Mesendoderm (in vitro differentiated cells): ENCODE results near the gene BLM.

Experiments
- DNase-seq: peaks from one replicate; pipeline ENCODE4 v3.0.0; 2013
- H2AK5ac ChIP-seq: 2 replicates; pipeline ENCODE4 v1.6.1; 2013; ENCODE audit warnings: low read length, inconsistent platforms
- H2BK120ac ChIP-seq: 2 replicates; pipeline ENCODE4 v1.6.1; 2013; ENCODE audit warnings: low read depth, mild to moderate bottlenecking, low read length, moderate library complexity, mixed read lengths
- H2BK15ac ChIP-seq: replicated peaks from 2 replicates; pipeline ENCODE4 v1.6.1; 2013; ENCODE audit warnings: low read depth, mild to moderate bottlenecking, moderate library complexity
- H2BK5ac ChIP-seq: 2 replicates; pipeline ENCODE4 v1.6.1; 2013; ENCODE audit warnings: low read length, inconsistent platforms
- H3K18ac ChIP-seq: 2 replicates; pipeline ENCODE4 v1.6.1; 2013; ENCODE audit warnings: mild to moderate bottlenecking, low read length, mixed read lengths
- H3K23ac ChIP-seq: one replicate; pipeline ENCODE4 v1.6.1; 2013; ENCODE audit warnings: low read length
- H3K27ac ChIP-seq: 2 replicates; pipeline ENCODE4 v1.5.1; 2013; ENCODE audit warnings: low read depth, mild to moderate bottlenecking, inconsistent platforms, low read length, moderate library complexity
- H3K27me3 ChIP-seq: 2 replicates; pipeline ENCODE4 v1.6.1; 2013; ENCODE audit warnings: low read length, control low read depth, mild to moderate bottlenecking, inconsistent platforms; ENCODE audit not compliant: insufficient read depth, poor library complexity
- H3K36me3 ChIP-seq: 2 replicates; pipeline ENCODE4 v1.6.1; 2013; ENCODE audit warnings: low read length, inconsistent platforms; ENCODE audit not compliant: control insufficient read depth, insufficient read depth
- H3K4ac ChIP-seq: one replicate; pipeline ENCODE4 v1.6.1; 2013; ENCODE audit warnings: low read depth, mild to moderate bottlenecking, low read length, moderate library complexity
- H3K4me1 ChIP-seq: 2 replicates; pipeline ENCODE4 v1.6.1; 2013; ENCODE audit warnings: low read depth, low read length, inconsistent platforms; ENCODE audit not compliant: control insufficient read depth
- H3K4me2 ChIP-seq: 2 replicates; pipeline ENCODE4 v1.6.1; 2013; ENCODE audit warnings: low read length
- H3K4me3 ChIP-seq: 2 replicates; pipeline ENCODE4 v1.5.1; 2013; ENCODE audit warnings: mild to moderate bottlenecking, low read length
- H3K56ac ChIP-seq: one replicate; pipeline ENCODE4 v1.6.1; 2013; ENCODE audit warnings: low read length
- H3K79me1 ChIP-seq: 2 replicates; pipeline ENCODE4 v1.6.1; 2013; ENCODE audit warnings: low read length, inconsistent platforms
- H3K79me2 ChIP-seq: 2 replicates; pipeline ENCODE4 v1.6.1; 2013; ENCODE audit warnings: mild to moderate bottlenecking, low read length; ENCODE audit not compliant: control insufficient read depth, insufficient read depth
- H3K9ac ChIP-seq: 2 replicates; pipeline ENCODE4 v1.6.1; 2013; ENCODE audit warnings: low read length, inconsistent platforms
- H4K5ac ChIP-seq: one replicate; pipeline ENCODE4 v1.6.1; 2013; ENCODE audit warnings: low read length
- H4K8ac ChIP-seq: one replicate; pipeline ENCODE4 v1.6.1; 2013; ENCODE audit warnings: low read depth, mild to moderate bottlenecking, control low read depth, low read length, moderate library complexity
- WGBS: extraction: QIAGEN DNeasy Blood & Tissue Kit; methylation state at CpG from one replicate; pipeline ENCODE4 v1.1.7; 2013; ENCODE audit warnings: low lambda C conversion rate, missing lambda C conversion rate; ENCODE audit not compliant: insufficient coverage; ENCODE audit errors: extremely low coverage; 5-methylcytosine and 5-hydroxymethylcytosine counted together

The BLM gene

GRCh38 chr15:90743407-90743806 is 26.3 kb downstream of the BLM start:
- Histone ChIP-seq H4K5ac (no peak overlapping the region), H3K4me3 (no peak overlapping the region), H3K9ac (no peak overlapping the region), H2AK5ac (no peak overlapping the region), H3K18ac (no peak overlapping the region), H3K27ac (no peak overlapping the region), H3K56ac (no peak overlapping the region), H3K4me2 (no peak overlapping the region), H3K27me3 (no peaks in the 10 kb centered on the region), H3K23ac (no peak overlapping the region), H2BK15ac (no peak overlapping the region), H4K8ac (no peak overlapping the region), H3K4me1 (no peaks in the 10 kb centered on the region), H3K4ac (no peak overlapping the region), H2BK5ac (no peak overlapping the region), H2BK120ac (no peak overlapping the region), H3K79me1 (peaks cover 7% of the 10 kb centered on the region), H3K79me2 (peaks cover 9% of the 10 kb centered on the region), H3K36me3 (no peaks in the 10 kb centered on the region)
- WGBS: no CpG with 5 or more reads among the region's 1 CpG
- no peak for DNase-seq

- no peak overlapping the region for H3K4me2 ChIP-seq
- DNase-seq: no peak
- H3K79me2 ChIP-seq: peaks cover 9% of the 10 kb centered on the region
- H3K4me3 ChIP-seq: no peak overlapping the region
- H3K23ac ChIP-seq: no peak overlapping the region
- H3K79me1 ChIP-seq: peaks cover 7% of the 10 kb centered on the region
- no peak overlapping the region for H2BK120ac ChIP-seq
- H4K8ac ChIP-seq: no peak overlapping the region
- no peak overlapping the region for H3K56ac ChIP-seq
- H3K4me1 ChIP-seq: no peaks in the 10 kb centered on the region
- H3K18ac ChIP-seq: no peak overlapping the region
- H3K36me3 ChIP-seq: no peaks in the 10 kb centered on the region
- H3K27ac ChIP-seq: no peak overlapping the region
- WGBS: no CpG with 5 or more reads among the region's 8 CpGs
- H3K27me3 ChIP-seq: no peaks in the 10 kb centered on the region
- no peak overlapping the region for H3K4ac ChIP-seq
- H4K5ac ChIP-seq: no peak overlapping the region
- no peak overlapping the region for H2BK15ac ChIP-seq
- no peak overlapping the region for H3K9ac ChIP-seq
- H2AK5ac ChIP-seq: no peak overlapping the region
- no peak overlapping the region for H2BK5ac ChIP-seq
These were observed 27.7 kb downstream of the BLM start for GRCh38 chr15:90744759-90745402.

- H3K27ac ChIP-seq: no peak overlapping the region
- H3K4me2 ChIP-seq: no peak overlapping the region
- H3K56ac ChIP-seq: no peak overlapping the region
- no peak overlapping the region for H3K18ac ChIP-seq
- H3K4ac ChIP-seq: no peak overlapping the region
- H3K4me1 ChIP-seq: no peaks in the 10 kb centered on the region
- no peak overlapping the region for H4K5ac ChIP-seq
- H3K9ac ChIP-seq: no peak overlapping the region
- no peaks in the 10 kb centered on the region for H3K27me3 ChIP-seq
- peak; percentile 22 for DNase-seq
- H3K4me3 ChIP-seq: no peak overlapping the region
- no CpG with 5 or more reads among the region's 3 CpGs for WGBS
- peaks cover 6% of the 10 kb centered on the region for H3K79me1 ChIP-seq
- H3K23ac ChIP-seq: no peak overlapping the region
- no peak overlapping the region for H2AK5ac ChIP-seq
- H2BK5ac ChIP-seq: no peak overlapping the region
- no peak overlapping the region for H2BK15ac ChIP-seq
- no peak overlapping the region for H4K8ac ChIP-seq
- no peaks in the 10 kb centered on the region for H3K36me3 ChIP-seq
- peaks cover 4% of the 10 kb centered on the region for H3K79me2 ChIP-seq
- H2BK120ac ChIP-seq: no peak overlapping the region
These were observed 32.6 kb downstream of the BLM start for GRCh38 chr15:90749754-90750153.

GRCh38 chr15:90750186-90750585 is 33.0 kb downstream of the BLM start:
- H2AK5ac ChIP-seq: no peak overlapping the region
- H2BK120ac ChIP-seq: no peak overlapping the region
- no peak overlapping the region for H3K27ac ChIP-seq
- no peak overlapping the region for H4K8ac ChIP-seq
- H3K18ac ChIP-seq: no peak overlapping the region
- peaks cover 6% of the 10 kb centered on the region for H3K79me1 ChIP-seq
- H3K9ac ChIP-seq: no peak overlapping the region
- H2BK5ac ChIP-seq: no peak overlapping the region
- DNase-seq: no peak
- no peak overlapping the region for H2BK15ac ChIP-seq
- H3K56ac ChIP-seq: no peak overlapping the region
- no peaks in the 10 kb centered on the region for H3K36me3 ChIP-seq
- H3K79me2 ChIP-seq: peaks cover 4% of the 10 kb centered on the region
- H3K27me3 ChIP-seq: no peaks in the 10 kb centered on the region
- WGBS: no CpG with 5 or more reads among the region's 7 CpGs
- no peak overlapping the region for H3K4me3 ChIP-seq
- no peak overlapping the region for H3K4me2 ChIP-seq
- H3K4me1 ChIP-seq: no peaks in the 10 kb centered on the region
- no peak overlapping the region for H3K4ac ChIP-seq
- H4K5ac ChIP-seq: no peak overlapping the region
- H3K23ac ChIP-seq: no peak overlapping the region

GRCh38 chr15:90751300-90751825 is 34.2 kb downstream of the BLM start:
- Histone ChIP-seq H3K79me2 (no peaks in the 10 kb centered on the region), H3K9ac (no peak overlapping the region), H2BK15ac (no peak overlapping the region), H3K79me1 (no peaks in the 10 kb centered on the region), H4K8ac (no peak overlapping the region), H2AK5ac (no peak overlapping the region), H4K5ac (no peak overlapping the region), H3K18ac (no peak overlapping the region), H3K27me3 (no peaks in the 10 kb centered on the region), H2BK5ac (no peak overlapping the region), H3K4me2 (no peak overlapping the region), H3K4me3 (no peak overlapping the region), H3K4ac (no peak overlapping the region), H3K27ac (no peak overlapping the region), H3K56ac (no peak overlapping the region), H3K36me3 (no peaks in the 10 kb centered on the region), H3K23ac (no peak overlapping the region), H3K4me1 (no peaks in the 10 kb centered on the region), H2BK120ac (no peak overlapping the region)
- WGBS: 100% methylated on average over 1 of the region's 8 CpGs
- DNase-seq: no peak

- Histone ChIP-seq H3K18ac (no peak overlapping the region), H2AK5ac (no peak overlapping the region), H3K9ac (no peak overlapping the region), H3K4ac (no peak overlapping the region), H3K36me3 (no peaks in the 10 kb centered on the region), H3K23ac (no peak overlapping the region), H3K4me3 (no peak overlapping the region), H3K56ac (no peak overlapping the region), H4K5ac (no peak overlapping the region), H3K27ac (no peak overlapping the region), H2BK120ac (no peak overlapping the region), H3K27me3 (no peaks in the 10 kb centered on the region), H3K79me1 (no peaks in the 10 kb centered on the region), H4K8ac (no peak overlapping the region), H2BK15ac (no peak overlapping the region), H3K4me1 (no peaks in the 10 kb centered on the region), H2BK5ac (no peak overlapping the region), H3K79me2 (no peaks in the 10 kb centered on the region), H3K4me2 (no peak overlapping the region)
- WGBS: no CpG with 5 or more reads among the region's 2 CpGs
- no peak for DNase-seq
These were observed 39.8 kb downstream of the BLM start for GRCh38 chr15:90756916-90757315.
